ENCODE results near the gene IGSF8. TPM values are rescaled to one million over a fixed set of nuclear protein-coding genes. Genes with fewer than 3 reads are reported as not detected.

Gene IGSF8
- total RNA-seq, 1 experiment from 2014 or later, result 56.2 TPM

GRCh38 chr1:160062230-160062532 is 36.2 kb downstream of the IGSF8 start:
- Histone ChIP-seq H3K4me1 (ENCODE audit: insufficient read depth, low read length) (peaks cover 4% of the 10 kb centered on the region; the same call in 1 of the 2 replicates), H4K8ac (replicated peaks; ENCODE audit: insufficient read length, low read depth, low read length) (no peak overlapping the region), H3K9ac (ENCODE audit: extremely low read depth, insufficient read length, low read length) (no peak overlapping the region), H4K91ac (ENCODE audit: insufficient read length, low read depth, low read length) (no peak overlapping the region), H2BK120ac (ENCODE audit: low read depth, low read length, poor library complexity, severe bottlenecking) (no peak overlapping the region), H3K23me2 (ENCODE audit: insufficient read length, low read depth, low read length, poor library complexity, severe bottlenecking) (no peaks in the 10 kb centered on the region), H3K27ac (ENCODE audit: insufficient read length, low read depth, low read length) (no peak overlapping the region), H2AK5ac (ENCODE audit: insufficient read length, low read length) (no peak overlapping the region), H3K4ac (ENCODE audit: low read depth, low read length) (no peak overlapping the region), H3K79me1 (ENCODE audit: insufficient read depth, low read depth, low read length, poor library complexity, severe bottlenecking) (no peaks in the 10 kb centered on the region), H3K23ac (ENCODE audit: insufficient read length, low read depth, low read length) (no peak overlapping the region), H3K79me2 (ENCODE audit: insufficient read depth, low read length) (no peaks in the 10 kb centered on the region), H4K20me1 (ENCODE audit: control insufficient read depth, insufficient read depth, insufficient read length) (no peaks in the 10 kb centered on the region), H2BK12ac (ENCODE audit: insufficient read length, low read depth, low read length) (no peak overlapping the region), H3K18ac (ENCODE audit: insufficient read length, low read depth, low read length) (no peak overlapping the region), H2BK20ac (ENCODE audit: low read depth, low read length, poor library complexity, severe bottlenecking) (no peak overlapping the region), H2BK5ac (ENCODE audit: insufficient read length, low read length) (no peak overlapping the region), H3K14ac (ENCODE audit: insufficient read depth, low read length) (no peak overlapping the region), H3T11ph (ENCODE audit: low read length) (no peak overlapping the region), H4K5ac (ENCODE audit: insufficient read length, low read depth, low read length) (no peak overlapping the region), H2BK15ac (ENCODE audit: low read depth, low read length) (no peak overlapping the region), H3K9me3 (ENCODE audit: control insufficient read depth, low read depth, low read length) (no peaks in the 10 kb centered on the region), H3K27me3 (ENCODE audit: insufficient read depth, low read length) (no peaks in the 10 kb centered on the region), H3K4me2 (ENCODE audit: insufficient read depth, insufficient read length, low read length) (no peak overlapping the region), H3K56ac (ENCODE audit: insufficient read length, low read depth, low read length) (no peak overlapping the region), H2AFZ (ENCODE audit: low read length) (no peak overlapping the region)
- TF ChIP-seq CTCF (conservative IDR thresholded peaks at IDR 0.05), result no peak
- H3K27ac Mint-ChIP-seq, result no peak overlapping the region
- peaks cover 32 to 35% of the 10 kb centered on the region in 2 experiments for H3K4me1 Mint-ChIP-seq
- no peaks in the 10 kb centered on the region for H3K36me3 Mint-ChIP-seq (ENCODE audit: insufficient read depth in 1 of 3, low read depth in 3 of 3)
- H3K4me3 Mint-ChIP-seq, result no peak overlapping the region
- H3K27me3 Mint-ChIP-seq (ENCODE audit: low read depth), result peaks cover 34% of the 10 kb centered on the region
- DNase-seq, result peak; percentile 41
- WGBS (ENCODE audit: extremely low coverage, insufficient read length, low lambda C conversion rate), result no CpG with 5 or more reads among the region's 6 CpGs
- H3K9me3 Mint-ChIP-seq, result no peaks in the 10 kb centered on the region

Measured in H9 (cell line).